Mesothelial cell of epicardium (in vitro differentiated cells): ENCODE results near the gene LOXHD1. TPM values are rescaled to one million over a fixed set of nuclear protein-coding genes. Genes with fewer than 3 reads are reported as not detected.

Source experiments
- DNase-seq, 2 experiments: peaks; one replicate each; pipeline ENCODE4 v3.0.0; 2021; ENCODE audit warnings: low spot score in 2 of 2; ENCODE audit not compliant: unreplicated experiment in 2 of 2
- H3K27ac Mint-ChIP-seq: 2 replicates; pipeline ENCODE4 v1.8.0; 2021; ENCODE audit warnings: mixed read lengths
- H3K27me3 Mint-ChIP-seq: 2 replicates; pipeline ENCODE4 v1.8.0; 2021; ENCODE audit warnings: low read depth, mixed read lengths
- H3K36me3 Mint-ChIP-seq: 2 replicates; pipeline ENCODE4 v1.8.0; 2021; ENCODE audit warnings: mixed read lengths
- H3K4me1 Mint-ChIP-seq: 2 replicates; pipeline ENCODE4 v1.8.0; 2021; ENCODE audit warnings: mixed read lengths
- H3K4me3 Mint-ChIP-seq: 2 replicates; pipeline ENCODE4 v1.8.0; 2021; ENCODE audit warnings: mild to moderate bottlenecking, moderate library complexity, mixed read lengths
- H3K9me3 Mint-ChIP-seq: 2 replicates; pipeline ENCODE4 v1.8.0; 2021; ENCODE audit warnings: mixed read lengths
- total RNA-seq: library from RNA; stranded (reverse); gene quantifications from 3 replicates; pipeline ENCODE4 v1.2.1, GENCODE V29; 2021
- TF ChIP-seq, protein P1 (sequence below): fragments of 200-600 bp; sonication (generic); IDR thresholded peaks from one replicate; pipeline ENCODE4 v1.5.0; 2021; ENCODE audit warnings: antibody characterized with exemption; ENCODE audit not compliant: unreplicated experiment

The LOXHD1 gene
- total RNA-seq, 1 donor from 2014 or later: 0.07 TPM

DNA sequence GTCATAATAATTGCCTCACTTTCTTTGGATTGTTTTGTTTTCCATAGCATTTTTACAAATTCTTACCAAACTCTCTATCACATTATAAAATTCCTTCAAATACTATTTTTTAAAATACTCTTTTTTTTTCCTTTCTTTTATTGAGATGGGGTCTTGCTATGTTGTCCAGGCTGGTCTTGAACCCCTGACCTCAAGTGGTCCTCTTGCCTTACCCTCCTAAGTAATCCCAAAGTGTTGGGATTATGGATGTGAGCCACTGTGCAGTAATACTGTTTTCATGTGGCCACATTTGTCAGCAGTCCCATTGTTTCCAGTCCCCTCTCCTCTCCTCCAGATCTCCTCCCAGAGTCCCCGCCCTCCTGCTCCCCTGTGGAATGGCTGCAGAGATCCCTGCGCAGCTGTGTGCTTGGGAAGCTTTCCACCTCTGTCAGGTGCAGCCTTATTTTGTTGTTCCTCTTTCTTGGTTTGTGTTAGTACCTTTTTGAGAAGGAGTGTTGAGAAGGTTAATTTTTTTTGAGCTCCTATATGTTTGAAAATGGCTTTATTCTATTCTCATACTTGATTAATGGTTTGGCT is 227.3 kb downstream of the LOXHD1 start:
- Mint-ChIP-seq H3K27ac (no peak overlapping the region), H3K36me3 (no peaks in the 10 kb centered on the region), H3K4me3 (no peak overlapping the region), H3K4me1 (peaks cover 8% of the 10 kb centered on the region), H3K27me3 (no peaks in the 10 kb centered on the region), H3K9me3 (no peaks in the 10 kb centered on the region)
- no peak for DNase-seq
- TF ChIP-seq, protein P1, sequence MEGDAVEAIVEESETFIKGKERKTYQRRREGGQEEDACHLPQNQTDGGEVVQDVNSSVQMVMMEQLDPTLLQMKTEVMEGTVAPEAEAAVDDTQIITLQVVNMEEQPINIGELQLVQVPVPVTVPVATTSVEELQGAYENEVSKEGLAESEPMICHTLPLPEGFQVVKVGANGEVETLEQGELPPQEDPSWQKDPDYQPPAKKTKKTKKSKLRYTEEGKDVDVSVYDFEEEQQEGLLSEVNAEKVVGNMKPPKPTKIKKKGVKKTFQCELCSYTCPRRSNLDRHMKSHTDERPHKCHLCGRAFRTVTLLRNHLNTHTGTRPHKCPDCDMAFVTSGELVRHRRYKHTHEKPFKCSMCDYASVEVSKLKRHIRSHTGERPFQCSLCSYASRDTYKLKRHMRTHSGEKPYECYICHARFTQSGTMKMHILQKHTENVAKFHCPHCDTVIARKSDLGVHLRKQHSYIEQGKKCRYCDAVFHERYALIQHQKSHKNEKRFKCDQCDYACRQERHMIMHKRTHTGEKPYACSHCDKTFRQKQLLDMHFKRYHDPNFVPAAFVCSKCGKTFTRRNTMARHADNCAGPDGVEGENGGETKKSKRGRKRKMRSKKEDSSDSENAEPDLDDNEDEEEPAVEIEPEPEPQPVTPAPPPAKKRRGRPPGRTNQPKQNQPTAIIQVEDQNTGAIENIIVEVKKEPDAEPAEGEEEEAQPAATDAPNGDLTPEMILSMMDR: no peak

DNA sequence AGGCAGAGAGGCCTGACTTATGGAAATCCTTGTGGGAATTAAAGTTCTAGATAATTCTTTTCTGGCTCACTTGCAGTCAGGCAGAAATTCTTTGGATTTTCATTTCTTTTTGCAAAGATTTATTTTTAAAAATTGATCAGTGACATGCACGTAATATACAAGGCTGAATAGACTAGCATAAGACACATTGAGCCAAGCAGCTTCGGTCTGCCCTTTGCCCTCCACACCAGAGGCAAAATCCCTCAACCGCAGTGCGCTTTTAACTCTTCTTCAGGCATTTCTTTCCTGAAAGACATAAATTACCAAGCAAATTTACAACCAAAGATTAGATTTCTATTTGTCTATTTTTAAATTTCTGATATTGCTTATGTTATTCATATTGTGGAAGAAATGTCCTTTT is 227.9 kb downstream of the LOXHD1 start:
- DNase-seq: no peak
- Mint-ChIP-seq H3K27ac (no peak overlapping the region), H3K27me3 (no peaks in the 10 kb centered on the region), H3K4me3 (no peak overlapping the region), H3K9me3 (no peaks in the 10 kb centered on the region), H3K36me3 (no peaks in the 10 kb centered on the region), H3K4me1 (peaks cover 8% of the 10 kb centered on the region)
- TF ChIP-seq, protein P1: no peak

DNA sequence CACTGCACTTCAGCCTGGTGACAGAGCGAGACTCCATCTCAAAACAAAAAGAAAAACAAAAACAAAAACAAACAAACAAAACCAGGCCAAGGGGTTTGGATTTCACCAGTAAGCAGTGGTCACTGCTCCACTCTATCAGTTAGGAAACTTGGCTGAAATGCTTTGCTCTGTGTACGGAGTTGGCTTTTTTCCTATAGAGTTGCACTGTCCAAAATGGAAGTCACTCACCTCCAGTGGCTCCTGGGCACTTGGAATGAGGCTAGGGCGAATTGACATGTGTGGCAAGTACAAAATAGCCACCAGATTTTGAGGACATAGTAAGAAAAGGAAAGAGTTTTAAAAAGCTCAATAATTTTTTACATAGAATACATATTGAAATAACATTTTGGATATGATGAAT is 228.7 kb downstream of the LOXHD1 start:
- no peak overlapping the region for H3K27ac Mint-ChIP-seq
- H3K36me3 Mint-ChIP-seq: no peaks in the 10 kb centered on the region
- no peak for DNase-seq
- peaks cover 8% of the 10 kb centered on the region for H3K4me1 Mint-ChIP-seq
- H3K9me3 Mint-ChIP-seq: no peaks in the 10 kb centered on the region
- no peak overlapping the region for H3K4me3 Mint-ChIP-seq
- TF ChIP-seq, protein P1: no peak
- no peaks in the 10 kb centered on the region for H3K27me3 Mint-ChIP-seq

DNA sequence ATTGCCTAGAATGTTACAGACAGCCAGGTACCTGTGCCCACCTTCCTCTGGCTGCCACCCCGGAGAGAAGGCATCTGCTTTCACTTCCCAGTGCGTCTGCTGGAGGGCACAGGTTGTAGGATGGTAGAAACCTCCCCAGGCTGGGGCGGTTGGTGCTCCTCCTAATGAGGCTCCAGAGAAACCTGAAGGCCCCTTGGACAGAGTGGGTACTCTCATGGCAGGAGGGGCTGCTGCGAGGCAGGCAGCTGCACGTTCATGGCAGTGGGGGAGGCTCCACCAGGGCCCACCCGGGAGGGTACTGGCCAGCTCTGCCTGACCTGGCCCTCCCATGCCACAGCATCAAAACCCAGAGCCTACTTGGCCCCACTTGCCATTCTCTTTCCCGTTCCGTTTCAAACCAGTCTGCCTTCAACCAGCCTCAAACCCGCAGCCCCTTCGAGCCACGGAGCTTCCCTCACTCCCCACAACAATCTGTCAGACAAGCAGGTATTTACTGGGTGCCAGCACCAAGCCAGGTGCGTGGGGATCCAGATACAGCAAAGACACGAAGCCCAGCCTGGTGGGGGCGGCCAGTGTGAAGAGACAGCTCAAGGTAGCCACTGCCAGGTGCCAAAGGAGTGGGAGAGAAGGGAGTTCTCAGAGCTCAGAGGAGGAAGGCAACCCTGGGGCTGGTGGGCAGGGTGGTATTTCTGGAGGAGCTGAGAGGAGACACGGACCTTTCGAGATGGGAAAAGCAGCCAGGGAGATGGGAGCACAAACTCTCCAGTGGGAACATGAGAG is 229.6 kb downstream of the LOXHD1 start:
- Mint-ChIP-seq H3K27me3 (no peaks in the 10 kb centered on the region), H3K9me3 (no peaks in the 10 kb centered on the region), H3K4me1 (peaks cover 8% of the 10 kb centered on the region), H3K36me3 (no peaks in the 10 kb centered on the region), H3K27ac (no peak overlapping the region), H3K4me3 (no peak overlapping the region)
- TF ChIP-seq, protein P1: no peak
- DNase-seq: no peak

Other genes with a start within 250 kb of the LOXHD1 start
- 0.20 to 0.75 TPM (median 0.41 TPM) in 3 replicates for gene ST8SIA5, start 99.8 kb upstream of the LOXHD1 start, total RNA-seq